Natural killer cell treated with Interleukin-12 subunit alpha and Interleukin-12 subunit beta and Interleukin-15 and Interleukin-18, amount 100 ng/mL, for 72 hours (primary cell): ENCODE results near the gene ITGB5. TPM values are rescaled to one million over a fixed set of nuclear protein-coding genes. Genes with fewer than 3 reads are reported as not detected.
A peak's percentile ranks its signal among the peaks of the same experiment; 100 is the strongest.

ENCODE experiments used
- ATAC-seq, 2 donors: fragments of 150-1000 bp; cut with Tn5 transposase in 1 of 2; sonication (Bioruptor Pico), chemical (Tn5 transposase) in 1 of 2; 2 replicates each; pipeline ENCODE4 v1.10.0; 2021
- DNase-seq: peaks from one replicate; pipeline ENCODE4 v3.0.0; 2022; ENCODE audit warnings: low spot score
- H3K27ac Mint-ChIP-seq, 2 donors: 1 replicate in 1 of 2; 2 replicates in 1 of 2; pipeline ENCODE4 v1.8.0; 2022; ENCODE audit warnings: mixed read lengths in 2 of 2, mild to moderate bottlenecking in 1 of 2, moderate library complexity in 1 of 2
- H3K27me3 Mint-ChIP-seq, 2 donors: 1 replicate in 1 of 2; 2 replicates in 1 of 2; pipeline ENCODE4 v1.8.0; 2022; ENCODE audit warnings: mixed read lengths in 2 of 2
- H3K36me3 Mint-ChIP-seq: one replicate; pipeline ENCODE4 v1.8.0; 2022; ENCODE audit warnings: mixed read lengths
- H3K4me1 Mint-ChIP-seq, 2 donors: 1 replicate in 1 of 2; 2 replicates in 1 of 2; pipeline ENCODE4 v1.8.0; 2022; ENCODE audit warnings: low read depth in 2 of 2, mixed read lengths in 2 of 2, mild to moderate bottlenecking in 1 of 2
- H3K4me3 Mint-ChIP-seq: one replicate; pipeline ENCODE4 v1.8.0; 2022; ENCODE audit warnings: mixed read lengths
- H3K9me3 Mint-ChIP-seq: 2 replicates; pipeline ENCODE4 v1.8.0; 2022; ENCODE audit warnings: mixed read lengths
- total RNA-seq, 2 donors: library from RNA; stranded (reverse); gene quantifications; one replicate each; pipeline ENCODE4 v1.2.3, GENCODE V29; 2022

The ITGB5 gene
- total RNA-seq, 2 donors from 2014 or later = 0.17 TPM; not detected in 1

DNA sequence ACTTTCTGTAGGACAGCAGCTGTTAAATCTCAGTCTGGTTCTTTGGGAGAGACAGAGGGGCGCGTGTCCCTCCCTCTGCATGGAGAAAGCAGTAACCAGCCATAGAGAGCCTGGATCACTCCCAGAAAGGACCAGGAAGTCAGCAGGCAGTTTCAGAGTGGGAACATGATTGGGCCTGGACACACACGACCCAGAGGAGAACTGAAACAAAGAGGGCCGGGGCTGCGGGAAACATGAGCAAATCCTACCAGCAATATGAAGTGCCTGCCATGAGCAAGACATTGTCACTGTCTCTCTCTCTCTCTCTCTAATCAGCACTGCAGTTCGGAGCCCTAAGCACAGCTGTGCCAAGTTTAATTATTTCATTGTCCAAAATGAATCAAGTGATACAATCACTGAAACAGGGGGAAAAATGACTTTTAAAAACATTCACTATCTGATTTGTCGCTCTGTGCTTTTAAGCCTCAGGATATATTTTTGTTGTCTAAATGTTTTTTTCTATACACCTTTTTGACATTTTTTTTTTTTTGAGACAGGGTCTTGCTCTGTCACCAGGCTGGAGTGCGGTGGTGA, 29.8 kb upstream of the ITGB5 start:
- Mint-ChIP-seq H3K4me3 (no peak overlapping the region), H3K27me3 (peaks cover 13 to 18% of the 10 kb centered on the region in 2 donors), H3K36me3 (no peaks in the 10 kb centered on the region), H3K4me1 (no peaks in the 10 kb centered on the region), H3K9me3 (no peaks in the 10 kb centered on the region), H3K27ac (no peak overlapping the region)
- DNase-seq (no peak), ATAC-seq (no peak)

DNA sequence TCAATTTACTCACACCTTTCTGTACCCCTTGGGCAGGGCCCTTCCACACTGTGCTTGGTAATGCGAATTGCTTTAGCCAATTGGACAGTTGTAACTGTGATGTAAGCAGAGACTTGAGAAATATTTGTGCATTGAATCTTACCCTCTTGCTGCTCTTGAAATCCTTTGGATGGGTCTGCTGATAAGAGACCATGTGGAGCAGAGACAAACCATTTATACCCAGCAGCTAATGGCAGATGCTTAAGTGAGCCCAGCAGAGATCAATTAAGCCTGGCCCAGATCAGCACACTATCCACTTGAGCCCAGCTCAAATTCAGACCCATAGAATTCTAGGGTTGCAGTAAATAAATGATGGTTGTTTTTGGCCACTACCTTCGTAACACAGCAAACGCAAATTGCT, 28.1 kb upstream of the ITGB5 start:
- Mint-ChIP-seq H3K4me3 (no peak overlapping the region), H3K9me3 (no peaks in the 10 kb centered on the region), H3K36me3 (no peaks in the 10 kb centered on the region), H3K27me3 (peaks cover 16 to 22% of the 10 kb centered on the region in 2 donors), H3K4me1 (no peaks in the 10 kb centered on the region), H3K27ac (no peak overlapping the region)
- DNase-seq (no peak), ATAC-seq (no peak)

DNA sequence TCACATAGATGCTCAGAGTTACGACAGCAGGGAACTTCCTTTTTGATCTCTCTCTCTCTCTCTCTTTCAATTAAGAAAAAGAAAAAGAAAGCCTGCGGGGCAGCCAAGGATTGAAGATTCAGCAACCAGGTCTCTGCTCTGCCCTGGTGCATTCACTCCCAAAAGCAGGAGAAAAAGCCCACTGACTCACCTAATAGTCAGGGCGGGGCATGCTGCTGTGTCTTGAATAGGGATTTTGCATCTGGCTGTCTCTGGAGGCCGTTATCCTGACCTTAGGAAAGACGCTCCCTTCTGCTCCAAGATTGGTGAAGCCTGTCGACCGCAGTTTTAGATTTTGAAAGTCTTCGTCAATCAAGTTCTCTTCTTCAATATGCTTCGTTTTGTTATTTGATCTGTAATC, 20.8 kb upstream of the ITGB5 start:
- Mint-ChIP-seq H3K4me3 (no peak overlapping the region), H3K27ac (no peak overlapping the region), H3K27me3 (peaks cover 12 to 24% of the 10 kb centered on the region in 2 donors), H3K4me1 (no peaks in the 10 kb centered on the region), H3K9me3 (no peaks in the 10 kb centered on the region), H3K36me3 (no peaks in the 10 kb centered on the region)
- DNase-seq (no peak), ATAC-seq (no peak)

DNA sequence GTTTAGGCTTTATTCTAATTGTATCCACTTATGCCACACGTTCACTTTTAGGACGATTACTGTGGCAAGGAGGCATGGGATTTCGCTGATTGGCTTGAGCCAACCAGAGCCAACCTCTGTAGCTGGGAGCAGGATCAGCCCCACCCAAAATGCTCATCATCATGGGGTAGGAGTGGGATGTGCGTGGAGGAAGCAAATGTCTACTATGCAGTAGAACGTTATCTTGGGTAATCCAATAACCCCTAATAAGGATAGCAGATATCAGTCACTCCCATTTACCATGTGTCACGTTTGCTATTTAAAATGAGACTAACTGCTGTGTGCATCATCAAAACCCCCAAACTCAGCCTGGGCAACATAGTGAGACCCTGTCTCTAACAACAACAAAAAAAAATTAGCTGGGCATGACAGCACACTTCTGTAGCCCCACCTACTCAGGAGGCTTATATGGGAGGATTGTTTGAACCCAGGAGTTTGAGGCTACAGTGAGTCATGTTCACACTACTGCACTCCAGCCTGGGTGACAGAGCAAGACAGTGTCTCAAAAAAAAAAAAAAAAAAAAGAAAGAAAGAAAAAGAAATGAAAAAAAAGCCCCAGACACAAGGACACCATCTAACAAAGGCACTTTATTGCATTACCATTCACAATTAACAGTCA, 17.8 kb upstream of the ITGB5 start:
- Mint-ChIP-seq H3K36me3 (no peaks in the 10 kb centered on the region), H3K4me3 (no peak overlapping the region), H3K4me1 (peaks cover 8 to 9% of the 10 kb centered on the region in 2 donors), H3K9me3 (no peaks in the 10 kb centered on the region), H3K27me3 (peaks cover 13 to 14% of the 10 kb centered on the region in 2 donors), H3K27ac (no peak overlapping the region)
- DNase-seq (no peak), ATAC-seq (peak in 1 of 2 donors; percentile 70)

DNA sequence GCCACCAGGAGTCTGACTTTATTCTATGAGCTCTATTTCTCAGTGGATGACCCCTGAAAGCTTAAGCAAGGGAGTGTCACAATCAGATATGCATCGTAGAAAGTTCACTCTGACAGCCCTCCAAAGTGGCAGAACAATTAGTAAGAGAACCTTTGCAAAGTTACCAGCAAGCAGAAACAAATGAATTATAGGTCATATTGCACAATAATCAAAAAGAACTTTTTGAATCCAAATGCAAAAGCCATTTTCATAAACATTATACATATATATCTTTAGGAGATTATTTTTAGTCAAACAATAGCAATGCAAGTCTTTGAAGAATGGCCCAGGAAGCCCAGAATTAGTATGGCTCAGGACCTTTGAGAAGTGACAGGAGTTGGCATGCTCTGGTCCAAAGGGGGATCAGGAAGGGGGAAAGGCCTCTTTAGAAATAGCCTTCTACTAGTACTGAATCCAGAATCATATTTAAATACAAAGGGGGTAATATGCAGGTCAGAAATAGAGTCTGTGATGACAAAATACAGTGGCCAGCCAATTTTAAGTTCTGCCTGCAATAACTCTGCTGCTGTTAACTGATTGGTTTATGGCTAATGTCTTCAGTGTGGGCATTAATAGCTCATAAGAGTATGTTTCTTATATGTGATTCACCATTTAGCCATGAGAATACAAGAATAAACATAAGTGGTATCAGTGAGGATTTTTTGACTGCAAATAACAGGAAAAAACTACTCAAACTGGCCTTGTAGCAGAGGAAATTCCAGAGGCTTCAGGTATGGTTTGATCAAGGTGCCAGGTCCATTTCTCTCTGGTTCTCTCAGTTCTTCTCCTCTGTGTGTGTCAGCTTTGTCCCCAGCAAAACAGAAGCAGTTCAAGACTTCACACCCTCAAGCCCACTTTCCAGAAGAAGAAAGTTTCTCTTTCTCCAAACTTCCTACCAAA, 17.0 kb upstream of the ITGB5 start:
- Mint-ChIP-seq H3K27ac (no peak overlapping the region), H3K36me3 (no peaks in the 10 kb centered on the region), H3K4me1 (peaks cover 8 to 9% of the 10 kb centered on the region in 2 donors), H3K4me3 (no peak overlapping the region), H3K27me3 (peaks cover 13 to 14% of the 10 kb centered on the region in 2 donors), H3K9me3 (no peaks in the 10 kb centered on the region)
- DNase-seq (no peak), ATAC-seq (no peak)

DNA sequence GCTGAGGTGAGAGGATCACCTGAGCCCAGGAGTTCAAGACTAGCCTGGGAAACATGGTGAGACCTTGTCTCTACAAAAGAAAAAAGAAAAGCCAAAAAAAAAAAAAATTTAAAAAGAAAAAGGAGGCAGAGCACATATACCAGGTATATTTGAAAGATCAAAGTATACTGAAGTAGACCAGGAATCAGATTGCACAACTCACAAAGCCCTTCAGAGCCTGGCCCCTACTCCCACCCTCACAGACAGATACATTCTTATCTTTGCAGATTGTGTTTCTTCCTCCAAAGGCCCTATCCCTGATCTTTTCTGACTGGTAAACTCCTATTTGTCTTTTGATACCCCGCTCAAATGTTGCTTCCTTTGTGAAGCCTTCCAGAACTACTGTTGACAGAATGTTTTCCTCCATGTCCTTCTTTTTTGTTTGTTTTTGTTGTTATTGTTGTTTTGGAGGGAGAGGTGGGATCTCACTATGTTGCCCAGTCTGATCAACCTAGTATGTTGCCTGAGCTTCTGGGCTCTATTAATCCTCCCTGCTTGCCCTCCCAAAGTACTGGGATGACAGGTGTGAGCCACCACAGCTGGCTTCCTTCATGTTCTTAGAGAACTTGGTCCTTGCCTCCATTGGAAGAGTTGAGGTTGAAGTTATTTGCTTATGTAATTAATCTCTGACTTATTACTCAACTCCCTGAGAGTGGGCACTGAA, 9.8 kb upstream of the ITGB5 start:
- Mint-ChIP-seq H3K36me3 (no peaks in the 10 kb centered on the region), H3K27me3 (peaks cover 0 to 3% of the 10 kb centered on the region in 2 donors), H3K9me3 (no peaks in the 10 kb centered on the region), H3K4me1 (peaks cover 8 to 9% of the 10 kb centered on the region in 2 donors), H3K4me3 (no peak overlapping the region), H3K27ac (no peak overlapping the region)
- ATAC-seq (no peak), DNase-seq (no peak)

DNA sequence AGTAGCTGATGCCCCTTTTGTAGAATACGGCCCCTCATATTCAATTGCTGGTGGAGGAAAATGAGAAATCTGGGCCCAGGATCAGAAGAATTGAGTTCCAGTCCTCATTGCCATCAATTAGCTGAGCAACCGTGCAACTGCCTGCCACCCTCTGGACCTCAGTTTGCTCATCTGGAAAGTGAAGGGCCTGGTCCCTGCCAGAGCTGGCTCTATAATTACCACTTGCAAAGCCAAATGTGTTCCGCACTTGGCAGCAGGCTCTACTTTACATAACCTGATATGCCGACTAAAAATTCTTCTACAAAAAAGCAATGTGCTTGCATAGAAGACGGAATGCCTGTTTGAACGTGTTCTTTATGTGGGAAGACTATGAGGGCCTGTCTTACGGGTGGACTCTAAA, 8.6 kb upstream of the ITGB5 start:
- Mint-ChIP-seq H3K4me1 (peaks cover 1 to 3% of the 10 kb centered on the region in 2 donors), H3K27ac (no peak overlapping the region), H3K27me3 (peaks cover 3 to 4% of the 10 kb centered on the region in 2 donors), H3K9me3 (no peaks in the 10 kb centered on the region), H3K36me3 (no peaks in the 10 kb centered on the region), H3K4me3 (no peak overlapping the region)
- DNase-seq = no peak
- ATAC-seq = no peak

DNA sequence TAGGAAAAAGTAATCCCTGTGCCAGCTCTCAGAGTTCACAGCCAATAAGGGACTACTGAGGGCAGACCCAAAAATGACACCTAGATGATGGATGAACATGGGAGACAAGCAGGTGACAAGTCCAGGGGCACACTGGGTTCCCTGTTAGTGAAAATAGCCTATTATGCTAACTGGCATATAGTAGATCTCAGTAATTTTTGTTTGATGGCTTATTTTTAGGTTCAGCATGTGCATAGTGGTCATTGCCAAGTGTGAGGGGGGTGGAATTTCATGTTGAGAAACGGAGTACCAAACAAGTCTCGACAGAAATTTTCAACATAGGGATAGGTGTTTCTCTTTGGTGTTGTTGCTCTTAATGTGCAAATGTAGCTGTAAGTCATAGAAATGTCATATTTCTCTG, 6.4 kb upstream of the ITGB5 start:
- Mint-ChIP-seq H3K27ac (no peak overlapping the region), H3K36me3 (no peaks in the 10 kb centered on the region), H3K27me3 (peaks cover 11 to 17% of the 10 kb centered on the region in 2 donors), H3K4me1 (no peaks in the 10 kb centered on the region), H3K4me3 (no peak overlapping the region), H3K9me3 (no peaks in the 10 kb centered on the region)
- ATAC-seq (no peak), DNase-seq (no peak)

DNA sequence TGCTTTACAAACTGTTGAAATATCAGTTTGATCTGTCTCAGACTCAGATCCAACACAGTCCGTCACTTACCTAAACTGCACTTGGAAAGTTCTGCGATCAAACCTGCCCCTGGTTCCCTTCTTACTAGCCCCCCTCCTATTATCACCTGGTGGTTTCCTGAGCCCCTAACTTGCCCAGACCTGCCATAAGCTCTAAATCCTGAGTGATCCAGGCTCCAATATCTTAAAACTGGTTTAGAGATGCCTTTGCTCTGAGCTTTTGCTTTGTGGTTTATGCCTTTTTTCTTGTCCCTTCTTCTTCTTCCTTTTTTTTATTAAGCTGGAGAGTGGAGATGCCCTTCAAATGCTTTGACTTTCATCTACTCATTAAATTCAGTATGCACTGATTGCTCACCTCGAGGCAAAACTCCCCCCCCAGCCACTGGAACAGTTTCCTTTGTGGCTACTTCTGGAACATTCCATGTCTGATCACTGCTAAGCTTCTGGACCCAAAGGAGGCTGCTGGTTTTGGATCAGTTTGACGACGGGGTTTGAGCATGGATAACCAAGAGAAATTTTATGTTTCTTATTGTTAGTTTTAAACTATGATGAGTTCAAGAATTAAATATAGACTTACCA, 3.5 kb upstream of the ITGB5 start:
- Mint-ChIP-seq H3K36me3 (no peaks in the 10 kb centered on the region), H3K27ac (no peak overlapping the region), H3K9me3 (no peaks in the 10 kb centered on the region), H3K4me3 (no peak overlapping the region), H3K4me1 (peaks cover 0 to 5% of the 10 kb centered on the region in 2 donors), H3K27me3 (peaks cover 20 to 29% of the 10 kb centered on the region in 2 donors)
- DNase-seq (no peak), ATAC-seq (no peak)

DNA sequence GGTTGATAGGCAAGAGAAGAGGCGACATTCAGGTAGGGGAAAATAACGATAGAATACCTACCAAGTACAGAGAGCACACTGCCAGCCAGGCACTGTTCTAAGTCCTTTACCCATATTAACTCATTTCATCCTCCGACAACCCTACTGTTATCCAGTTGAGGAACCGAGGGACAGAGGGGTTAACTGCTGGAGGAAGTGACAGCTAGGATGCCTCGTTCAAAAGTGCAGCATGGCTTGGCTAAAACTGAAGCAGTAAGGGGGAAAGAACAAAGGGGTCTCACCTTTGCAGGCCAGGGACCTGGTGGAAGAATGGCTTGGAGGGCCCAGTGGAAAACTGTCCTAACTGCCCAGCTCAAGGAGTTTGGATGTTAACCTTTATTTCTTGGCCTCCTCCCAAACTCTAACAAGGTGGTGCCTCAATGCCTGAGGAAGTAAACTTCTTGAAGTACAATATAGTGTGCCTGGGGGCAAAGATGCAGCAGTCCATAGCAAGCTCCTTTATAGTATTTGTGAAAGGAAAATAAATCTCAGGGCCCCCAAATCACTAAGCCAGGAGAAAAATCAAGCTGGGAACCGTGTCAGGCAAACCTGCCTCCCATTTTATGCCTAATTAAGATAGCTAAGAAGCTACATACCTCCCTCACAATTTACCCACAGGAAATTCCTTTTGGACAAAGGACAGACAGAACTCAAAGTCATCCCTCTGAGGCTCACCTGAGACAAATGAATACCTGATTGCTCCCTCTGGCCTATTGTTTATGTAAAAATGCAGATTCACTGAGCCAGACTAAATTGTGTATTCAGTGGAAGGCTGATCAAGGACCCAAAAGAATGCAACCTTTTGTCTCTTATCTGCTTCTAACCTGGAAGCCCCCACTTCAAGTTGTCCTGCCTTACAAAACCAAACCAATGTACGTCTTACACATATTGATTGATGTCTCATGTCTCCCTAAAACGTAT, 1.6 kb upstream of the ITGB5 start:
- ATAC-seq (no peak), DNase-seq (no peak)
- peaks cover 26 to 44% of the 10 kb centered on the region in 2 donors for H3K27me3 Mint-ChIP-seq
- no peaks in the 10 kb centered on the region for H3K36me3 Mint-ChIP-seq
- H3K27ac Mint-ChIP-seq = no peak overlapping the region
- H3K9me3 Mint-ChIP-seq = no peaks in the 10 kb centered on the region
- H3K4me1 Mint-ChIP-seq = peaks cover 0 to 5% of the 10 kb centered on the region in 2 donors
- peak overlapping the region; percentile 61 for H3K4me3 Mint-ChIP-seq

DNA sequence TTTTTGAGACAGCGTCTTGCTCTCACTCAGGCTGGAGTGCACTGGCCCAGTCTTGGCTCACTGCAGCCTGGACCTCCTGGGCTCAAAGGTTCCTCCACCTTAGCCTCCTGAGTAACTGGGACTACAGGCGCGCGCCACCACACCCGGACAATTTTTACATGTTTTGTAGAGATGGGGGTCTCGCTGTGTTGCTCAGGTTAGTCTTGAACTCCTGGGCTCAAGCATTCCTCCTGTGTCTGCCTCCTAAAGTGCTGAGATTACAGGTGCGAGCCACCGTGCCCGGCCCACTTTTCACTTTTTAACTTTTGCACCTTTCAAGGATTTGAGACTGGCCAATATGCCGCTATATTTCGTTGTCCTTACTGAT, 750 bp upstream of the ITGB5 start:
- Mint-ChIP-seq H3K27me3 (peaks cover 26 to 52% of the 10 kb centered on the region in 2 donors), H3K4me1 (peaks cover 0 to 5% of the 10 kb centered on the region in 2 donors), H3K36me3 (no peaks in the 10 kb centered on the region), H3K27ac (no peak overlapping the region), H3K4me3 (peak overlapping the region; percentile 61), H3K9me3 (no peaks in the 10 kb centered on the region)
- ATAC-seq (no peak), DNase-seq (no peak)

DNA sequence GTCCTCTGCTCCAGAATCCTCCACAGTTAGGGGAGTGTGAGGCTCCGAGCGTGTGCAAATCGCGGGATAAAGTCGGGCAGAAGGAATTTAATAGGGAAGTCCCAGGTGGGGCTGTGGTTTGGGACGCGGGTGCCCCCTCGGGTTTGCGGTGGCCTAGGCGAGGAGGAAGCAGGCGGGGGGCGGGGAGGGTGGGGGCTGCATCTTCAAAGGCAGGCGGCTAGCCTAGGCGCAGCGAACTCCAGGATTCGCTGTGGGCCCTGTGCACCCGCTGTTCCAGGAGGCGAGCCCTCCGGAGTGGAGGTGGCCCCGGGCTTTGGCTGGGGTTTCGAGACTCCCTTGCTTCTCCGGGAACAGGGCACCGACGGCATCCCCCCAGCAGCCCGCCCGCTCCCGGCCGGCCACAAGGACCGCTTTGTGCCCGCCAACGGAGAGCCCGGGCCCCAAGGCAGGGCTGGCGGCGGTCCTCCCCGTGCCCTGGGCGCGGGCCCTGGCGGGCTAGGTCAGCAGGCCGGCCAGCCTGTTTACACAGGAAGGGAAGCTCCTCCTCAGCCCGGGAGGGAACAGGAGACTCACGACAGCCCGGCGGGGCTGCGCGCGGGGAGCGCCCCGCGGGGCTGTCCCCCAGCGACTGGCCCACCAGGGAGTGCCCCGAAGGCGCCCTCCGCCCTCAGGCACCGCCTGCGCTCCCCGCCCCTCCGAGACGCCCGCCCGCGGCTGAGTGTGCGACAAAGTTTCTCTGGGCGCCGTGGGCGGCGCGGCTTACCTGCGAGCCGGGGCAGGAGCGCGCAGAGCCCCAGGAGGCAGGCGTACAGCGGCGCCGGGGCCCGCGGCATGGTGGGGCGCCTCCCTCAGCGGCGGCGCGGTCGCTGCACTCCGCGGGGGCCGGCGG, 753 bp downstream of the ITGB5 start:
- H3K27ac Mint-ChIP-seq = no peak overlapping the region
- no peaks in the 10 kb centered on the region for H3K9me3 Mint-ChIP-seq
- peak overlapping the region; percentile 47 for H3K4me3 Mint-ChIP-seq
- ATAC-seq (peak; percentile 51 to 66), DNase-seq (no peak)
- H3K4me1 Mint-ChIP-seq = peaks cover 0 to 5% of the 10 kb centered on the region in 2 donors
- H3K27me3 Mint-ChIP-seq = peaks cover 32 to 64% of the 10 kb centered on the region in 2 donors
- H3K36me3 Mint-ChIP-seq = no peaks in the 10 kb centered on the region
